Spleen (tissue), 11 donors: Measurements from ENCODE around the gene TAS1R3. TPM values are rescaled to one million over a fixed set of nuclear protein-coding genes. Genes with fewer than 3 reads are reported as not detected.
A peak's percentile ranks its signal among the peaks of the same experiment; 100 is the strongest.

ENCODE experiments used
- DNase-seq: peaks from one replicate; pipeline ENCODE4 v3.0.0-alpha.2; 2020
- H3K27ac ChIP-seq, 8 donors: fragments of 200-600 bp; sonication (generic) in 7 of 8; 1 replicate in 4 of 8; 2 replicates in 4 of 8; pipeline versions ENCODE4 v1.5.0 to v1.8.0; 2016 to 2021; ENCODE audit warnings: inconsistent platforms in 4 of 8, mild to moderate bottlenecking in 4 of 8, moderate library complexity in 1 of 8
- H3K27me3 ChIP-seq, 7 donors: fragments of 200-600 bp; sonication (generic) in 6 of 7; replicated peaks in 1 of 7; 1 replicate in 4 of 7; 2 replicates in 3 of 7; pipeline versions ENCODE4 v1.5.0 to v1.8.0; 2016 to 2021; ENCODE audit warnings: inconsistent platforms in 3 of 7, mild to moderate bottlenecking in 1 of 7
- H3K36me3 ChIP-seq, 6 donors: fragments of 200-600 bp; sonication (generic) in 5 of 6; 1 replicate in 4 of 6; 2 replicates in 2 of 6; pipeline versions ENCODE4 v1.5.0 to v1.8.0; 2016 to 2021; ENCODE audit warnings: inconsistent platforms in 2 of 6
- H3K4me1 ChIP-seq, 6 donors: fragments of 200-600 bp; sonication (generic) in 5 of 6; 1 replicate in 3 of 6; 2 replicates in 3 of 6; pipeline versions ENCODE4 v1.5.0 to v1.8.0; 2016 to 2021; ENCODE audit warnings: inconsistent platforms in 3 of 6
- H3K4me3 ChIP-seq, 8 donors: fragments of 200-600 bp; sonication (generic) in 7 of 8; 1 replicate in 4 of 8; 2 replicates in 4 of 8; pipeline versions ENCODE4 v1.5.0 to v1.8.0; 2016 to 2021; ENCODE audit warnings: inconsistent platforms in 4 of 8, mild to moderate bottlenecking in 4 of 8, moderate library complexity in 2 of 8
- H3K9me3 ChIP-seq, 8 donors: fragments of 200-600 bp; sonication (generic) in 7 of 8; 1 replicate in 4 of 8; 2 replicates in 4 of 8; pipeline versions ENCODE4 v1.5.0 to v1.8.0; 2016 to 2021; ENCODE audit warnings: inconsistent platforms in 4 of 8
- POLR2A ChIP-seq, 3 donors: fragments of 450-650 bp; IDR thresholded peaks; one replicate each; pipeline ENCODE4 v1.5.1; 2017; ENCODE audit warnings: antibody characterized with exemption in 3 of 3, mild to moderate bottlenecking in 1 of 3
- POLR2AphosphoS5 ChIP-seq, 3 donors: sonication (generic); formaldehyde crosslinking; IDR thresholded peaks; one replicate each; pipeline ENCODE4 v1.5.1; 2017; ENCODE audit warnings: antibody characterized with exemption in 3 of 3
- WGBS, 5 donors: extraction: QIAGEN DNeasy Blood & Tissue Kit in 3 of 5; methylation state at CpG; one replicate each; pipeline versions ENCODE4 v1.1.5 to v1.1.7; 2013 to 2018; 5-methylcytosine and 5-hydroxymethylcytosine counted together
- intact Hi-C: fragments of 100-400 bp; cut with DNase I; formaldehyde crosslinking; loops from one replicate; pipeline ENCODE4 v1.15.0; 2023; ENCODE audit warnings: low total_unique reads
- polyA plus RNA-seq, 3 donors: library from polyadenylated mRNA; stranded (reverse); fragments of 200-250 nt; gene quantifications; one replicate each; pipeline ENCODE4 v1.2.1, GENCODE V29; 2013
- total RNA-seq, 7 donors: library from RNA; depleted of rRNA in 3 of 7; stranded (reverse); fragments of >200 nt in 3 of 7; fragmentation: NEBNext Ultra II Directional in 4 of 7; extraction: Animal tissue kit (Norgen Biotek cat#: 25700) in 4 of 7; gene quantifications; one replicate each; pipeline versions ENCODE4 v1.1.0 to v1.2.1, GENCODE V29; 2016 to 2021
- TF ChIP-seq, protein P1 (sequence below), 11 experiments: fragments of 200-600 bp in 7 of 11; fragments of 450-650 bp in 4 of 11; sonication (generic) in 4 of 11; IDR thresholded peaks in 8 of 11; conservative IDR thresholded peaks in 3 of 11; 1 replicate in 7 of 11; 2 replicates in 4 of 11; pipeline versions ENCODE4 v1.4.0 to v1.8.0; 2016 to 2021; ENCODE audit warnings: antibody characterized with exemption in 11 of 11, inconsistent platforms in 4 of 11, mild to moderate bottlenecking in 1 of 11
- donor health status: healthy with polysubstance abuse.
- donor health status: DM: no; HTN: no; CAD: no; lungs with moderate emphysema.
- donor health status: DM: no; HTN: no; CAD: no.
- donor health status: Bipolar disorder and iron deficiency.
- donor health status: healthy.
- donor health status: DM: no; HTN: no; CAD: no.
- donor health status: DM: yes; HTN: yes; CAD: no.

The TAS1R3 gene
- total and polyA plus RNA-seq, 10 donors, result 0.23 to 5.9 (median 2.2) TPM

- Histone ChIP-seq H3K4me1 (peaks cover 5 to 67% (median 52%) of the 10 kb centered on the region in 6 donors), H3K27ac (peak overlapping the region in 3 of 8 donors; percentile 22 to 53 (median 40)), H3K9me3 (no peaks in the 10 kb centered on the region), H3K4me3 (peak overlapping the region in 1 of 8 donors; percentile 3), H3K27me3 (peaks cover 4 to 66% (median 45%) of the 10 kb centered on the region in 7 donors), H3K36me3 (peaks cover 0 to 26% (median 0%) of the 10 kb centered on the region in 6 donors)
- intact Hi-C loops, result no loop called here
- WGBS, 5 donors, result 22 to 37% (median 28%) methylated on average over 4 to 5 of the region's 5 CpGs; no CpG with 5 or more reads in 1 of the 5 donors
- no peak for DNase-seq
- TF ChIP-seq, protein P1, sequence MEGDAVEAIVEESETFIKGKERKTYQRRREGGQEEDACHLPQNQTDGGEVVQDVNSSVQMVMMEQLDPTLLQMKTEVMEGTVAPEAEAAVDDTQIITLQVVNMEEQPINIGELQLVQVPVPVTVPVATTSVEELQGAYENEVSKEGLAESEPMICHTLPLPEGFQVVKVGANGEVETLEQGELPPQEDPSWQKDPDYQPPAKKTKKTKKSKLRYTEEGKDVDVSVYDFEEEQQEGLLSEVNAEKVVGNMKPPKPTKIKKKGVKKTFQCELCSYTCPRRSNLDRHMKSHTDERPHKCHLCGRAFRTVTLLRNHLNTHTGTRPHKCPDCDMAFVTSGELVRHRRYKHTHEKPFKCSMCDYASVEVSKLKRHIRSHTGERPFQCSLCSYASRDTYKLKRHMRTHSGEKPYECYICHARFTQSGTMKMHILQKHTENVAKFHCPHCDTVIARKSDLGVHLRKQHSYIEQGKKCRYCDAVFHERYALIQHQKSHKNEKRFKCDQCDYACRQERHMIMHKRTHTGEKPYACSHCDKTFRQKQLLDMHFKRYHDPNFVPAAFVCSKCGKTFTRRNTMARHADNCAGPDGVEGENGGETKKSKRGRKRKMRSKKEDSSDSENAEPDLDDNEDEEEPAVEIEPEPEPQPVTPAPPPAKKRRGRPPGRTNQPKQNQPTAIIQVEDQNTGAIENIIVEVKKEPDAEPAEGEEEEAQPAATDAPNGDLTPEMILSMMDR (IDR thresholded peaks at IDR 0.05 in 8 of 11, conservative IDR thresholded peaks at IDR 0.05 in 3 of 11), result no peak
- no peak for TF ChIP-seq POLR2AphosphoS5 (IDR thresholded peaks at IDR 0.05)
- no peak for TF ChIP-seq POLR2A (IDR thresholded peaks at IDR 0.05)
These were observed 21.8 kb downstream of the TAS1R3 start for GRCh38 chr1:1352786-1353388.

DNA sequence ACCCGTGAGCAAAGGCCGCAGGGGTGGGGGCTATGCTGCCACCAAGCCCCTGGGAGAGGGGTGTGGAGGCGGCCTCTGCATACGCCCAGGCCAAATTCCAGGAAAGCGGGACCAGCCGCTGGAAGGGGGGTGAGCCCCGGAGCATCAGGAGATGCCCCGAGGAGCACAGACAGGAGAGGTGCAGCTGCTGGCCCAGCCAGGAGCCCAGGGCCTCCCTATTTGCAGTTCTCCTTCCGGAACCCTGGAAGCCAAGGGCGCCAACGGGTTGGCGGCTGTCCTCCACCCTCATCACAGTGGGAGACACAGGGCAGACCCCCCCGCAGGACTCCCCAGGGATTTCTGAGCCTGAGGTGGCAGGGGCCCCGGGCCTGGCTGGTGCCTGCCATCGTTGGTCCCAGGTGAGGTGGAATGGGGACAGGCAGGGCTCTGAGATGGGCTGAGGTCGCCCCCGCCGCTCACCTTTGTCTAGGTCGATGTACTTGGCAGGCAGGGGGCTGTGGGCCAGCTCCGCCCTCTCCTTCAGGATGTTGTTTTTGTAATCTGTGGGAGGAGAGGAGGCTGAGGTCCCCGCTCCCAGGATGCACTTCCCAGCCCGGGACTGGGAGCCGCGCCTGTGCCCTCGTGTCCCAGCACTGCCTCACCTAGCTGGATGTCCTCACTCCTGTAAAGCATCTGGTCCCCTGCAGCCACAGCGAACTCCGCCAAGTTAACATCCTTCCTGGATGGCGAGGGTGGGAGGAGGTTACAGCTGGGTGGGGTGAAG, 22.5 kb downstream of the TAS1R3 start:
- H3K4me1 ChIP-seq, result peaks cover 0 to 67% (median 48%) of the 10 kb centered on the region in 6 donors
- peaks cover 0 to 26% (median 0%) of the 10 kb centered on the region in 6 donors for H3K36me3 ChIP-seq
- TF ChIP-seq, protein P1 (IDR thresholded peaks at IDR 0.05 in 8 of 11, conservative IDR thresholded peaks at IDR 0.05 in 3 of 11), result no peak
- TF ChIP-seq POLR2AphosphoS5 (IDR thresholded peaks at IDR 0.05) (peak in 1 of 3 donors; percentile 16), POLR2A (IDR thresholded peaks at IDR 0.05) (no peak)
- no peak overlapping the region for H3K27ac ChIP-seq
- H3K4me3 ChIP-seq, result peak overlapping the region in 1 of 8 donors; percentile 58
- H3K9me3 ChIP-seq, result no peaks in the 10 kb centered on the region
- WGBS, 5 donors, result 23 to 40% (median 26%) methylated on average over 14 to 28 of the region's 28 CpGs
- DNase-seq, result no peak
- peaks cover 4 to 73% (median 52%) of the 10 kb centered on the region in 7 donors for H3K27me3 ChIP-seq
- intact Hi-C loops, result no loop called here

GRCh38 chr1:1354271-1355247, 23.5 kb downstream of the TAS1R3 start:
- Histone ChIP-seq H3K27ac (no peak overlapping the region), H3K9me3 (no peaks in the 10 kb centered on the region), H3K4me3 (peak overlapping the region in 6 of 8 donors; percentile 4 to 58 (median 13)), H3K4me1 (peaks cover 0 to 76% (median 51%) of the 10 kb centered on the region in 6 donors), H3K36me3 (peaks cover 0 to 26% (median 0%) of the 10 kb centered on the region in 6 donors), H3K27me3 (peaks cover 4 to 83% (median 60%) of the 10 kb centered on the region in 7 donors)
- no peak for DNase-seq
- TF ChIP-seq POLR2A (IDR thresholded peaks at IDR 0.05) (no peak), POLR2AphosphoS5 (IDR thresholded peaks at IDR 0.05) (peak in 2 of 3 donors; percentile 18 to 47)
- TF ChIP-seq, protein P1 (IDR thresholded peaks at IDR 0.05 in 8 of 11, conservative IDR thresholded peaks at IDR 0.05 in 3 of 11), result no peak
- intact Hi-C loops, result no loop called here
- WGBS, 5 donors, result 13 to 20% (median 18%) methylated on average over 17 to 116 of the region's 116 CpGs
